ENCODE results near the gene KLHL42. TPM values are rescaled to one million over a fixed set of nuclear protein-coding genes. Genes with fewer than 3 reads are reported as not detected.

The KLHL42 gene
- polyA plus RNA-seq, 2 of the 4 experiments (the other 2 are of a cell fraction), result 15.2 to 29.1 TPM

DNA sequence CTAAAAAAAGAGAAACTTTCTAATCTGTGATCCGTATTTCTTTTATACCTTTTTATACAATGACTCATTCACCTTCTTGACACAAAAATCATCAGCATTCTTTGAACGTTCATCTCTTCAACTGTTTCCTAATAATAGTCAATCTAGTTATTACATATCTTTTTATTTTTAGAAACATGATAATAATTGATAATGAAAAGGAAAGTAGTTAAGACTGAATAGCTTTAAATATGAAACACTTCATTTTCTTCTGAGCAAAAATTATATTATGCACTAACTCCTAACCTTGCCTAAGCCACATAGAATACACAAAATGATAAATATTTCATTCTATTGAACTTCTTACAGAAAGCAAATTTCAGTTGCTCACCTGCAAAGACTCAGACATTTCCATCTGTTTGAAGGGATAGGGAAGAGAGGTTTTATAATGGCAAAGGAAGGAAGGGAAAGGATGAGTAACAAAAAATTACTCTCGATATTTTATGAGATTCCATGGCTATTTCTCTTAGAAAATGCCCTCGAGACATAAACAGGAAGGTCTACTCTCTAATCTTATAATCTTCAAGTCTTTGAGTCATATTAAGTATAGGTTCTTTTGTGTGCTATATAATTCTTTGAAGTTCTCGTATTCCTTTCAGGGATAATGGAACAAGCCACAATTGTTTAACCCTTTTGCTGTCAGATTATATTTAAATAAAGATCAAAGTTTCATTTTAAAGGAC lies 7.5 kb upstream of the KLHL42 start:
- FAIRE-seq (no peak), DNase-seq (ENCODE audit: low read depth in 1 of 2, low spot score in 1 of 2) (no peak), ATAC-seq (no peak)
- H3K27ac ChIP-seq, result peak overlapping the region in 1 of 2 experiments; percentile 40; a peak in 3 of 6 replicates
- CTCF ChIA-PET, result no interaction called here
- no peaks in the 10 kb centered on the region for H3K9me3 ChIP-seq
- peaks cover 29% of the 10 kb centered on the region for H3K4me1 ChIP-seq
- peak overlapping the region; percentile 47 for H3K4me2 ChIP-seq
- TF ChIP-seq CBX2 (IDR thresholded peaks at IDR 0.05; ENCODE audit: borderline replicate concordance, low read depth), result no peak
- no peak for TF ChIP-seq GATA3 (IDR thresholded peaks at IDR 0.05; ENCODE audit: borderline replicate concordance)
- TF ChIP-seq, protein P1, sequence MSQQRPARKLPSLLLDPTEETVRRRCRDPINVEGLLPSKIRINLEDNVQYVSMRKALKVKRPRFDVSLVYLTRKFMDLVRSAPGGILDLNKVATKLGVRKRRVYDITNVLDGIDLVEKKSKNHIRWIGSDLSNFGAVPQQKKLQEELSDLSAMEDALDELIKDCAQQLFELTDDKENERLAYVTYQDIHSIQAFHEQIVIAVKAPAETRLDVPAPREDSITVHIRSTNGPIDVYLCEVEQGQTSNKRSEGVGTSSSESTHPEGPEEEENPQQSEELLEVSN (IDR thresholded peaks at IDR 0.05; ENCODE audit: borderline replicate concordance, low read depth), result no peak
- no peak for TF ChIP-seq BHLHE40 (IDR thresholded peaks at IDR 0.05; ENCODE audit: low read depth, low read length)
- TF ChIP-seq HOXB13 (CRISPR knock-in tag; IDR thresholded peaks at IDR 0.05; ENCODE audit: low read depth), result no peak
- TF ChIP-seq POLR2AphosphoS2 (conservative IDR thresholded peaks at IDR 0.05; ENCODE audit: low read length), result no peak
- TF ChIP-seq ZSCAN20 (CRISPR knock-in tag; IDR thresholded peaks at IDR 0.05), result no peak
- TF ChIP-seq HDAC2 (IDR thresholded peaks at IDR 0.05), result no peak
- POLR2A ChIA-PET, result no interaction called here
- H3K4me3 ChIP-seq, result no peak overlapping the region
- 15% methylated on average over 5 of the region's 5 CpGs for WGBS (ENCODE audit: missing lambda C conversion rate)

DNA sequence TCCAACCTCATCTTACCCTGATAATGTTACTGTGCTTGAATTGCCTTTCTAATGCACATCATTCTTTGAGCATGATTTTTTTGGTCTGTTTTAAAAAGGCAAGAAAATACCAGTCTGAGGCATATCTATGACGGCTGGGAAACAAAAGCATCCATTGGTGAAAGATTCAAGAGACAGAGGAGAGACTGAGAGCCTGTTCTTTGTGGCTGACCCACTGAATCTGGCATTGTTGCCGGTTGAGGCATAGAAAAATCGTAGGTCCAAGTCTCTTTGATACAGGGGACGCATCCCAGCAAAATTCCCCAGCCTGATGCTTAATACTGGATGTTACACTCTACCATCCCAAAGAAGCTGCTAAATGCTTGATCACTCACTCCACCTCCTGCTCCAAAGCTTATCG lies 2.9 kb upstream of the KLHL42 start:
- H3K4me3 ChIP-seq, result no peak overlapping the region
- peaks cover 29% of the 10 kb centered on the region for H3K4me1 ChIP-seq
- FAIRE-seq (no peak), DNase-seq (ENCODE audit: low read depth in 1 of 2, low spot score in 1 of 2) (no peak), ATAC-seq (no peak)
- WGBS (ENCODE audit: missing lambda C conversion rate), result 84% methylated on average over 5 of the region's 5 CpGs
- H3K27ac ChIP-seq, result no peak overlapping the region
- no peak overlapping the region for H3K4me2 ChIP-seq
- no peak for TF ChIP-seq RCOR1 (IDR thresholded peaks at IDR 0.05; ENCODE audit: low read depth, low read length)
- no peaks in the 10 kb centered on the region for H3K9me3 ChIP-seq
- ChIA-PET POLR2A (no interaction called here), CTCF (no interaction called here)

DNA sequence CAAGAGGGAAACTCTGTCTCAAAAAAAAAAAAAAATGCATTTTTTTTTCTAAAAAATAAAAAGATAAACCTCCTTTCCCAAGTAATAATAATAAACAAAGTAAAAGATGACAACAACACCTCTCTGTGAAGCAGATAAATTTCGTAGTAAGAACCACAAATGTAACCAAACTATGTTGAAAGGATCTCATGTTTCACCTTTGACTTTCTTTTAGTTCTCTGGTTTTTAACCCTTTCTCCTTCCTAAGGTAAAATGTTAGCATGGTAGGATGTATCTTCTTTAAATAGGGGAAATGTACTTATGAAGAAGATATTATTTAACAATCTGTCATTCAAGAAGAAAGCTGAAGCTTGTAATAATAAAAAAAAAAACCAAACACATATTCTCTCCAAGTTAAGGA lies 1.8 kb upstream of the KLHL42 start:
- WGBS (ENCODE audit: missing lambda C conversion rate), result 60% methylated on average over 1 of the region's 1 CpG
- no peak for ATAC-seq
- no peak overlapping the region for H3K4me2 ChIP-seq

DNA sequence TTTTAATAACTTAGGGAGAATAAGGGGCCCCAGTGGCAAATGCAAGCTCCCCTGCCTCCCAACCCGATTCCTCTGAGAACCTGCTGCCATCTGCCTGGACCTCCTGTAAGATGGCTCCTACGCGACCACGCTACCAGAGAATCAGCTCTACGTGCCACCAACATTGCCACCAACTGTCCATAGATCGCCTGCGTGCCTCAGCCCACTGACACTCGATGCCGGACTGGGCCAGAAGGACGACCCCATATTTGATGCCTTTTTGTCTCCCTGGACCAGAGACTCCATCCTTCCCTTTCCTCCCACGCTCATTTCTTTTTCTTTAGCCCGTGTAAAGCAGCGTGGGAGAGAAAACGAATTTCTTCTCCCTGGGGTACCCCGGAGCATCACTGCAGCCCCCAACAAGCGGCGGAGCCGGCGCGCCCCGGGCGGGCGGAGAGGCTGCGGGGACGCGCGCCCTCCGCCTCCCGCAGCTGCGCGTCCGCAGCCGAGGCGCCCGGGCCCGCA lies 565 bp upstream of the KLHL42 start:
- FAIRE-seq, result no peak
- POLR2A ChIA-PET, result interaction anchor here (1.0 to 2.4 kb wide), 11 partner anchors 9 to 412 kb away, joined by 3 to 15 read pairs (median 4); partner anchors contain the start of gene CCDC91
- WGBS (ENCODE audit: missing lambda C conversion rate), result 3% methylated on average over 34 of the region's 36 CpGs

More for the DNA sequence above, 1.8 kb upstream of the KLHL42 start:
- Histone ChIP-seq H3K9me3 (no peaks in the 10 kb centered on the region), H3K4me1 (peaks cover 29% of the 10 kb centered on the region), H3K27ac (no peak overlapping the region), H3K4me3 (no peak overlapping the region)
- FAIRE-seq, result no peak
- TF ChIP-seq CHD2 (IDR thresholded peaks at IDR 0.05; ENCODE audit: low read length, partially characterized antibody) (no peak), GATA3 (IDR thresholded peaks at IDR 0.05; ENCODE audit: borderline replicate concordance) (no peak), KDM1A (IDR thresholded peaks at IDR 0.05; ENCODE audit: low read depth) (no peak), JUNB (IDR thresholded peaks at IDR 0.05) (no peak), HOXA7 (CRISPR knock-in tag; IDR thresholded peaks at IDR 0.05) (no peak), ESRRA (IDR thresholded peaks at IDR 0.05; ENCODE audit: borderline replicate concordance, low read length) (no peak), EHF (CRISPR knock-in tag; IDR thresholded peaks at IDR 0.05) (no peak), HOXB5 (CRISPR knock-in tag; IDR thresholded peaks at IDR 0.05) (no peak), ZNF302 (CRISPR knock-in tag; IDR thresholded peaks at IDR 0.05) (no peak), HOXB13 (CRISPR knock-in tag; IDR thresholded peaks at IDR 0.05; ENCODE audit: low read depth) (no peak), MAZ (IDR thresholded peaks at IDR 0.05; ENCODE audit: borderline replicate concordance, low read depth, low read length) (no peak), PHF8 (IDR thresholded peaks at IDR 0.05; ENCODE audit: borderline replicate concordance, low read depth) (no peak), TFCP2L1 (CRISPR knock-in tag; IDR thresholded peaks at IDR 0.05) (no peak), NR3C1 (IDR thresholded peaks at IDR 0.05) (no peak), ZSCAN20 (CRISPR knock-in tag; IDR thresholded peaks at IDR 0.05) (no peak)
- TF ChIP-seq, protein P2, sequence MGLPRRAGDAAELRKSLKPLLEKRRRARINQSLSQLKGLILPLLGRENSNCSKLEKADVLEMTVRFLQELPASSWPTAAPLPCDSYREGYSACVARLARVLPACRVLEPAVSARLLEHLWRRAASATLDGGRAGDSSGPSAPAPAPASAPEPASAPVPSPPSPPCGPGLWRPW (IDR thresholded peaks at IDR 0.05), result no peak
- TF ChIP-seq, protein P1 (IDR thresholded peaks at IDR 0.05; ENCODE audit: borderline replicate concordance, low read depth), result no peak
- no peak for DNase-seq (ENCODE audit: low read depth in 1 of 2, low spot score in 1 of 2)
- CTCF ChIA-PET, result no interaction called here
- POLR2A ChIA-PET, result interaction anchor here (0.7 kb wide), 1 partner anchor 90 kb away, joined by 3 read pairs; no protein-coding TSS in a partner anchor

More for the DNA sequence above, 565 bp upstream of the KLHL42 start:
- Histone ChIP-seq H3K4me1 (peaks cover 23% of the 10 kb centered on the region), H3K4me3 (peak overlapping the region; percentile 66), H3K27ac (peak overlapping the region; percentile 92 to 97), H3K4me2 (peak overlapping the region; percentile 97), H3K9me3 (no peaks in the 10 kb centered on the region)
- CTCF ChIA-PET, result interaction anchor here (1.1 to 3.0 kb wide), 8 partner anchors 8 to 161 kb away, joined by 3 to 9 read pairs (median 4); no protein-coding TSS in a partner anchor
- ATAC-seq (peak; percentile 14 to 35), DNase-seq (ENCODE audit: low read depth in 1 of 2, low spot score in 1 of 2) (peak; percentile 15 to 65)
- TF ChIP-seq NFE2L2 (conservative IDR thresholded peaks at IDR 0.05; ENCODE audit: low read length), result no peak
- TF ChIP-seq, protein P3, sequence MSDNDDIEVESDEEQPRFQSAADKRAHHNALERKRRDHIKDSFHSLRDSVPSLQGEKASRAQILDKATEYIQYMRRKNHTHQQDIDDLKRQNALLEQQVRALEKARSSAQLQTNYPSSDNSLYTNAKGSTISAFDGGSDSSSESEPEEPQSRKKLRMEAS (IDR thresholded peaks at IDR 0.05), result peak; percentile 69
- TF ChIP-seq, protein P1 (IDR thresholded peaks at IDR 0.05; ENCODE audit: borderline replicate concordance, low read depth), result peak; percentile 54; the same call in 1 of the 2 replicates
